GM19372 (cell line): ENCODE results near the gene DTX4.
A peak's percentile ranks its signal among the peaks of the same experiment; 100 is the strongest.

Experiments used
- ATAC-seq: cut with Tn5 transposase; IDR thresholded peaks from one replicate; pipeline ENCODE4 v1.9.1; 2021; ENCODE audit warnings: mild to moderate bottlenecking, low read depth, moderate library complexity; ENCODE audit not compliant: unreplicated experiment

Gene DTX4

DNA sequence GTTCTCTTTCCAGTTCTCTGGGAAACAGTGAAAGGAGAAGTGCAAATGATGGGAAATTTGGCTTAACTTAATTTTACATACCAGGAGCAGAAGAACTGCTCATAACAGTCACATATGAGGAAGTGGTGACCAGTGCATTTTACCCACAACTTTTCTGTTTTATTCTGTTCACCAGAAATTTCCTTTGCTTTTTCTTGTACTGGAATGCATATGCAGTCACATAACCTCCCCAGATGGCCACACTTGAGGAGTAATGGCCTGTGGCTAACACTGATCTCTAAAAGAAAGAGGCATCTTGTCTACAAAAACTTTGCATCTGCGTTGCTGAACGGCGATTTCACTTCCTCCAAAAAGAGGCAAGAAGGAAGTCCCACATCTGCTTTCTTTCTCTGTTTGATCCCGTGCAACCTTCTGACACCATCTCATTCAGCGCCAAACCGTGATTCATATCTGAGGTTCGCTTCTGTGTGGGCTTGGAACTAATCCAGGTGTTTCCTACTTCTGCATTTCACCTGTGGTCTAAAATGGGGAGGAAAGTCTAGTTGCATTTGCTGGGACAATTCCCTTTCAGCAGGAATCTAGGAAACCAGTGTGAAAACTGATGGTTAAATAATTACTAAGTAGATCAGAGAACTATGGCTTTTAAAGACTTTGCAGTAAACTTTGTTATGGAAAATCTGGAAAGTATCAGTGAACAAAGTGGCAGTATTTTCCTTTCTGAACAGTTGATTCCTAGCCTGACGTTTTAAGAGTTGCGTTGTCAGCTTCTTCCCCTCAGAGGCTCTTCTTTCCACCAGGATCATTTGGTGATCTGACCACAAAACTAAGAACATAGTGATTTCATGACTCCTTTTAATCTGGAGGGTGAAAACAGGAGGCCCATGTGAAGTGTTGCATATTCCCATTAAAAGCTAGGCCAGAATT, 45.0 kb downstream of the DTX4 start:
- ATAC-seq = peak; percentile 78

DNA sequence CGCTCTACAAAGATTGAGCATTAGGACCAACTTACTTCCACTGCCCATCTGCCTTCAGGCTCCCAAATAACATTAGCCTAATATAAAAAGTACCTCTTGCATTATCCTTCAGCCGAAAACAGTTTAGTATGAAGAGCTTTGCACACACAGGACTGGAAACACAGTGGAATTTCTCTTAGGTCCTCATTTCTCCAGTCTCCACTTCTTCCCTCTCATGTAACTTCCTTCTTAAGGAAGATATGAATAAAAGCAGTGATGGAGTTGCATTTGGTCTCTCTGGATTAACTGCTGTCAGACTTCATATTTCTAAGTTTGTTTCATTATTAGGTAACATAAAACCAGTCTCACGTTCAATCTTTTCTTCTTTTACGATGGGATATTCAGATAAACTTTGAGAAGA, 46.4 kb downstream of the DTX4 start:
- no peak for ATAC-seq

- no peak for ATAC-seq
Observed at GRCh38 chr11:59218893-59219292, 47.0 kb downstream of the DTX4 start.

- no peak for ATAC-seq
Observed at GRCh38 chr11:59219836-59220235, 47.9 kb downstream of the DTX4 start.

DNA sequence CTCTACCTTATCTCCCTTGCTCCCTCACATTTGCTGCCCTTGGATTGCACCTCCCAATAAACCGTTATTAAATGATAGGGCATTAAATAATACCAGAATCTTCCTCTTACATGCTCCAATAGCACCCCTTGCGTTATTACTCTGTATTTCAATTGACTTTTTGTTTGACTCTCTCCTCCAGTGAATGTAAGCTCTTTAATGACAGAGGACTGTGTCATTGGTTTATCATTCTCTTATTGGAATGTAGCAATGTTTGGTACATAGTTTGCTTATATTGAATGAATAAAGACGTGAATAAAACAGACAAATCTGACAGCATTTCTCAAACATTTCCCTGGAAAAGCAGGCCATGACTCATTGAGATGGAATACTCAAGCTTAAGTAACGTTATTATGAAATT, 49.5 kb downstream of the DTX4 start:
- no peak for ATAC-seq

DNA sequence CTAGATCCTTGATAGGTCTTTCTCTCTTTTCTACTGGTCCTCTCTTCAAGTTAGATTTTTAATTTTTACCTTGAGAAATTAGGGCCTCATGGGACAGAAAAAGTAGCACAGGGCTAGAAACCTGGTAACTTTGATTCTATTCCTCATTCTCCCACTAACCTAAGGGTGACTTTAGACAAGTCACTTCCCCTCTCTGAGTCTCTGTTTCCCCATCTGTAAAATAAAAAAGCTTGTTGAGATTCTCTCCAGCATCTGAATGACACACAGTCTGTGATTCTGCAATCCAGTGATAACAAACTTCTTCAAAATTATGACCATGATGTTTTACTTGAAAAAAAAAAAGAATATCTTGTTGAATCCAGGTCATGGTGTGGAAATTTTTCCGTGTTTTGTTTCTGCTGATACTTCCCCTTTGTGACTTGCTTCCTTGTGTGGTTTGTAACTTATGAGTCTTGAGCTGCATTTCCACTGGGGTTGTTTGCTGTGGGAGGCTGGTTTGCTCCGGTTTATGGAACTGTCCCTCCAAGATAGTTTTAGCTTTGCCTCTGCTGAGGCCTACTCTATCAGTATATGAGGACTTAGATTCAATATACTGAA, 50.6 kb downstream of the DTX4 start:
- ATAC-seq = no peak

DNA sequence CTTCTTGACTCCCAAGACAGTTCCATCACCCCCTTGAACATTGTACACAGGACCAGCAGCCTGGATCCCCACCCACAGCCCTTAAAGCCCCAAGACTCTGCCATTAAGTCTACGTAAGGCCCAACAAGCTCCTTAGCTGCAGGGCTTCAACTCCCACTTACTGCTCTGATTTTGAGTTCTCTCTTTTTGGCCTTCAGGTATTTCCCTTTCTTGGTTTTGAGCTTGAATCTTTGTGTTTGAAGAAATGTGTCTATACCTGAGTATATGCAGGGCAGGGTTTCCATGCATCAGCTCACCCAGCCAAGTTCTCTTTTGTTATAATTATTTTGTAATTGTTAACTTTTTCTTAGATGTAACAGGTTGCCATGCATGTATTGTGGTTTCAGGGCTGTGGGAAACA, 51.2 kb downstream of the DTX4 start:
- ATAC-seq = no peak

GRCh38 chr11:59223611-59224010, 51.7 kb downstream of the DTX4 start:
- no peak for ATAC-seq

DNA sequence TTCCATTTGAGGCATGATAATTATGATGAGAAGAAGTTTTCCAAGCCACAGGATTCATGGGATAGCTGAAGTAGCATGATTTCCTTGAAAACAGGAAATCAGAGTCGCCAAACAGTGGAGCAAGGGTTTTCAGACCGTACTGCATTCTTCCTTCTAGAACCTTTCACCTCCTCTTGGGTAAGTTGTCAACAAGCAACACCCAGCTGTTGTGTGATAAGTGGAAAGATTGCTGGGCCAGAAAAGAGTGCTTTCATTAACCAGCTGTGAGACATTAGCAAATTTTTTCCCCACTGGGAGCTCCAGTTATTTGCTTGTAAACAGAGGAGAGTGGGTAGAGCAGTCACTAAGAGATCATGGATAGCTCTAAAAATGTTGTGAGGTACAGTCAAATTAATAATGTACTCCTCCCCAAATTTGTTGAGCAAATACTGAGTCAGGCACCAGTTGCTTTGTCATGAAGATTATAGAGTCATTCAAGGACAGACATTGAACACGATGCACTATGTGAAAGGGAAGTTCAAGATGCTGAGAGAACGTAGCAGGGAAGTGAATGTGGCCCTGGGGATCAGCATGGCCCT, 52.5 kb downstream of the DTX4 start:
- ATAC-seq = peak; percentile 48

- peak; percentile 31 for ATAC-seq
Observed at GRCh38 chr11:59225017-59225416, 53.1 kb downstream of the DTX4 start.

- ATAC-seq = no peak
Observed at GRCh38 chr11:59226396-59226795, 54.5 kb downstream of the DTX4 start.

- no peak for ATAC-seq
Observed at GRCh38 chr11:59240322-59240721, 68.4 kb downstream of the DTX4 start.

DNA sequence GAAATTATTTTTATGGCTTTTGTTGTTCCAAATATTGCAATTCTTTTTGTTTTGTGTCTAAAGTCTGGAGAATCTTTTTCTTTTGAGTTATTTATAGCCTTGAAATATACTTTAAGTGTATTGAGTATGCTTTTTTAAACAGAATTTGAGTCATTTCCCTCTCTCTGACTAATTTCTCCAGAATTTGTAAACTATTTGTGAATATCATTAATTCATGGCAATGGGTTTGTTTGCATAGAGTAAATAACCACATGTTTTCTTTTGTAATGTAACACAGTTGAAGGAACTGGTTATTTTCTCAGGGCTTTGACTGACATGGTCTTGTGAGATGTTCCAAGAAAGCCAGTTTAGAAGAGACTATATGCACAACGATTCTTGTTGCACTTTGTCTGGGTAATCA, 71.7 kb downstream of the DTX4 start:
- no peak for ATAC-seq

GRCh38 chr11:59247531-59248227, 75.7 kb downstream of the DTX4 start:
- no peak for ATAC-seq

GRCh38 chr11:59249535-59249934, 77.6 kb downstream of the DTX4 start:
- ATAC-seq = no peak

DNA sequence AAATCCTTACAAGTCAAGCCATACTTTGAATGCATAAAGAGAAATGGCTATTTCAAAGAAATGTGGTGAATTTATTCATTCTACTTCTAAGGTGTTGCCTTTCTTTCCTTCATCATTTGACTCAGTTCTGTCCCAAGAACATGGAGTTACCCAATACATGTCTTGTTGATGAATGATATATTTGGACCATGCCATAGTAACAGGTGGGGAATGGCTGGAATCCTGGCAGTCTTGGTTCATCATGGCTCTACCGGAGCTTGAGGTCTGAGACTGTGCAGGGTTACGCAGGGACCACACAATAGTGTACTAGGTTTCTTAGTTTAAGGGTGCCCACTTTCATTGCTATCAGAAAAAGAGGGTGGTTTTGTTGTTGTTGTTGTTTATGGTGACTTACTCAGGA, 81.1 kb downstream of the DTX4 start:
- no peak for ATAC-seq

DNA sequence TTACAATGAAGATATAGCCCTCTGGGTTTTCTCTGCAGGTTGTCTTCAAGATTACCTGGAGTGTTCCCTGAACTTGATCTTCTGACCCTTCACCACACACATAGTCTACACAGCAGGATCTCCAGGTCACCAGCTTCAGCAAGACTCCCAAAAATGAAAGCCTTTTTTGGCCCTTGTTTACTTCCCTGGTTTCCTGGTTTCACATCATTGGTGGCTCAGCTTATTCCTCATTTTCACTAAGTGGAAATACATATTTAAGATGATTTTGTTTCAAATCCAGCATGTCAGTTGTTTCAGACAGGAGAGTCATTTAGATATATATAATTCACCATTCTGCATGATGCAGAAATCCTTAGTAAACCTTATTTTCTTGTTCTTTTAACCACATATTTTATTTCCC, 82.4 kb downstream of the DTX4 start:
- ATAC-seq = no peak

GRCh38 chr11:59255281-59255680, 83.3 kb downstream of the DTX4 start:
- ATAC-seq = no peak
